HEK293 (cell line): ENCODE results near the gene POU3F4.

Experiments
- CTCF ChIA-PET: fragments of 350-600 bp; formaldehyde crosslinking; extraction: SDS; loops from one replicate; lab custom pipeline; 2021; ENCODE audit warnings: antibody characterized with exemption; lab: Yijun Ruan, JAX
- POLR2A ChIA-PET: fragments of 300-600 bp; formaldehyde crosslinking; extraction: SDS; loops from one replicate; lab custom pipeline; 2020; ENCODE audit warnings: antibody characterized with exemption, inconsistent platforms; lab: Yijun Ruan, JAX
- H3K27ac ChIP-seq: fragments of 200-500 bp; sonication (Bioruptor generic); 2 replicates; pipeline ENCODE4 v1.5.1; 2014; ENCODE audit warnings: low read depth, low read length, control low read depth, inconsistent platforms; ENCODE audit errors: extremely low read depth
- H3K36me3 ChIP-seq, 2 experiments: fragments of 200-500 bp in 1 of 2; sonication (Bioruptor generic) in 1 of 2; 1 replicate in 1 of 2; 2 replicates in 1 of 2; pipeline ENCODE4 v1.5.1; 2014 to 2017; ENCODE audit warnings: inconsistent platforms in 2 of 2, low read length in 2 of 2; ENCODE audit not compliant: control insufficient read depth in 2 of 2, insufficient read depth in 1 of 2
- H3K4me1 ChIP-seq: fragments of 200-500 bp; sonication (Bioruptor generic); 2 replicates; pipeline ENCODE4 v1.5.1; 2014; ENCODE audit warnings: mild to moderate bottlenecking, low read length, inconsistent platforms; ENCODE audit not compliant: control insufficient read depth, insufficient read depth
- H3K4me3 ChIP-seq: 2 replicates; pipeline ENCODE4 v1.5.1; 2011; ENCODE audit warnings: low read depth, mild to moderate bottlenecking, control low read depth, low read length, moderate library complexity
- H3K9me3 ChIP-seq: fragments of 200-500 bp; sonication (Bioruptor generic); 2 replicates; pipeline ENCODE4 v1.5.1; 2014; ENCODE audit warnings: low read depth, low read length, inconsistent platforms; ENCODE audit not compliant: control insufficient read depth, insufficient read depth
- BCL11B ChIP-seq: fragments of 450-650 bp; formaldehyde crosslinking; IDR thresholded peaks from 2 replicates; pipeline ENCODE4 v1.5.1; 2016; ENCODE audit warnings: low read depth, missing biosample characterization, missing genetic modification characterization
- GLIS1 ChIP-seq: fragments of 450-650 bp; formaldehyde crosslinking; IDR thresholded peaks from 2 replicates; pipeline ENCODE4 v1.5.1; 2016; ENCODE audit warnings: missing biosample characterization, missing genetic modification characterization
- MZF1 ChIP-seq: fragments of 450-650 bp; formaldehyde crosslinking; IDR thresholded peaks from 2 replicates; pipeline ENCODE4 v1.5.1; 2017; ENCODE audit warnings: missing biosample characterization, missing genetic modification characterization, borderline replicate concordance
- RBAK ChIP-seq: fragments of 450-650 bp; formaldehyde crosslinking; IDR thresholded peaks from 2 replicates; pipeline ENCODE4 v1.5.1; 2016; ENCODE audit warnings: missing biosample characterization, missing genetic modification characterization
- YY1 ChIP-seq: fragments of 450-650 bp; formaldehyde crosslinking; IDR thresholded peaks from 2 replicates; pipeline ENCODE4 v1.5.1; 2018; ENCODE audit warnings: missing biosample characterization, missing genetic modification characterization
- ZEB2 ChIP-seq: fragments of 450-650 bp; formaldehyde crosslinking; IDR thresholded peaks from 2 replicates; pipeline ENCODE4 v1.5.1; 2016; ENCODE audit warnings: missing biosample characterization, missing genetic modification characterization
- ZFP3 ChIP-seq: fragments of 450-650 bp; formaldehyde crosslinking; IDR thresholded peaks from 2 replicates; pipeline ENCODE4 v1.5.1; 2016; ENCODE audit warnings: low read depth, missing biosample characterization, missing genetic modification characterization
- ZNF121 ChIP-seq: fragments of 450-650 bp; formaldehyde crosslinking; IDR thresholded peaks from 2 replicates; pipeline ENCODE4 v1.5.1; 2016; ENCODE audit warnings: missing biosample characterization, missing genetic modification characterization
- ZNF140 ChIP-seq: fragments of 450-650 bp; formaldehyde crosslinking; IDR thresholded peaks from 2 replicates; pipeline ENCODE4 v1.5.1; 2016; ENCODE audit warnings: missing biosample characterization, missing genetic modification characterization
- ZNF19 ChIP-seq: fragments of 450-650 bp; formaldehyde crosslinking; IDR thresholded peaks from 2 replicates; pipeline ENCODE4; 2016; ENCODE audit warnings: missing biosample characterization, missing genetic modification characterization, low read depth
- ZNF202 ChIP-seq: fragments of 450-650 bp; formaldehyde crosslinking; IDR thresholded peaks from 2 replicates; pipeline ENCODE4 v1.5.1; 2016; ENCODE audit warnings: missing biosample characterization, missing genetic modification characterization, borderline replicate concordance
- ZNF248 ChIP-seq: fragments of 450-650 bp; formaldehyde crosslinking; IDR thresholded peaks from 2 replicates; pipeline ENCODE4 v1.5.1; 2017; ENCODE audit warnings: missing biosample characterization, missing genetic modification characterization
- ZNF292 ChIP-seq: fragments of 450-650 bp; formaldehyde crosslinking; IDR thresholded peaks from 2 replicates; pipeline ENCODE4 v1.5.1; 2016; ENCODE audit warnings: low read depth, missing biosample characterization, missing genetic modification characterization, borderline replicate concordance
- ZNF311 ChIP-seq: fragments of 450-650 bp; formaldehyde crosslinking; IDR thresholded peaks from 2 replicates; pipeline ENCODE4 v1.5.1; 2017; ENCODE audit warnings: missing biosample characterization, missing genetic modification characterization, borderline replicate concordance
- ZNF350 ChIP-seq: fragments of 450-650 bp; formaldehyde crosslinking; IDR thresholded peaks from 2 replicates; pipeline ENCODE4 v1.5.0; 2017; ENCODE audit warnings: missing biosample characterization, mild to moderate bottlenecking, missing genetic modification characterization
- ZNF391 ChIP-seq: fragments of 450-650 bp; formaldehyde crosslinking; IDR thresholded peaks from 2 replicates; pipeline ENCODE4 v1.5.1; 2016; ENCODE audit warnings: low read depth, missing biosample characterization, missing genetic modification characterization, borderline replicate concordance
- ZNF398 ChIP-seq: fragments of 450-650 bp; formaldehyde crosslinking; IDR thresholded peaks from 2 replicates; pipeline ENCODE4 v1.5.1; 2017; ENCODE audit warnings: missing biosample characterization, missing genetic modification characterization
- ZNF544 ChIP-seq: fragments of 450-650 bp; formaldehyde crosslinking; IDR thresholded peaks from 2 replicates; pipeline ENCODE4 v1.5.0; 2017; ENCODE audit warnings: missing biosample characterization, missing genetic modification characterization
- ZNF548 ChIP-seq: fragments of 450-650 bp; formaldehyde crosslinking; IDR thresholded peaks from 2 replicates; pipeline ENCODE4 v1.5.1; 2016; ENCODE audit warnings: missing biosample characterization, missing genetic modification characterization
- ZNF585B ChIP-seq: fragments of 450-650 bp; formaldehyde crosslinking; IDR thresholded peaks from 2 replicates; pipeline ENCODE4 v1.5.1; 2016; ENCODE audit warnings: missing biosample characterization, missing genetic modification characterization
- ZNF624 ChIP-seq: fragments of 450-650 bp; formaldehyde crosslinking; IDR thresholded peaks from 2 replicates; pipeline ENCODE4 v1.5.1; 2017; ENCODE audit warnings: missing biosample characterization, missing genetic modification characterization
- ZNF677 ChIP-seq: fragments of 450-650 bp; IDR thresholded peaks from 2 replicates; pipeline ENCODE4 v1.5.0; 2018; ENCODE audit warnings: missing biosample characterization, mild to moderate bottlenecking, missing genetic modification characterization, moderate library complexity
- ZNF747 ChIP-seq: fragments of 450-650 bp; formaldehyde crosslinking; IDR thresholded peaks from 2 replicates; pipeline ENCODE4 v1.5.1; 2016; ENCODE audit warnings: missing biosample characterization, missing genetic modification characterization
- ZNF776 ChIP-seq: fragments of 450-650 bp; formaldehyde crosslinking; IDR thresholded peaks from 2 replicates; pipeline ENCODE4 v1.5.0; 2017; ENCODE audit warnings: missing biosample characterization, missing genetic modification characterization, borderline replicate concordance
- ZNF777 ChIP-seq: fragments of 450-650 bp; formaldehyde crosslinking; IDR thresholded peaks from 2 replicates; pipeline ENCODE4 v1.5.1; 2017; ENCODE audit warnings: missing biosample characterization, missing genetic modification characterization, borderline replicate concordance

The POU3F4 gene

GRCh38 chrX:83501530-83501929, 6.6 kb upstream of the POU3F4 start:
- Histone ChIP-seq H3K9me3 (no peaks in the 10 kb centered on the region; the same call in 1 of the 2 replicates), H3K4me3 (no peak overlapping the region), H3K36me3 (no peaks in the 10 kb centered on the region), H3K27ac (no peak overlapping the region), H3K4me1 (no peaks in the 10 kb centered on the region)
- CTCF ChIA-PET = interaction anchor here (0.5 to 0.6 kb wide), 2 partner anchors 157 to 1327 kb away, joined by 3 read pairs; no protein-coding TSS in a partner anchor
- POLR2A ChIA-PET = no interaction called here
- no peak for TF ChIP-seq ZNF544
- TF ChIP-seq ZNF292 (tag by site-specific recombination) = no peak
- TF ChIP-seq ZNF777 = no peak
- no peak for TF ChIP-seq ZFP3 (tag by site-specific recombination)
- no peak for TF ChIP-seq ZNF19
- no peak for TF ChIP-seq MZF1 (tag by site-specific recombination)
- TF ChIP-seq ZEB2 (tag by site-specific recombination) = no peak
- no peak for TF ChIP-seq ZNF585B (tag by site-specific recombination)
- TF ChIP-seq ZNF398 (tag by site-specific recombination) = no peak
- no peak for TF ChIP-seq RBAK

- Histone ChIP-seq H3K4me1 (no peaks in the 10 kb centered on the region), H3K27ac (no peak overlapping the region), H3K9me3 (peaks cover 5% of the 10 kb centered on the region), H3K36me3 (no peaks in the 10 kb centered on the region)
- CTCF ChIA-PET = interaction anchor here (0.7 kb wide), 1 partner anchor 391 kb away, joined by 3 read pairs; no protein-coding TSS in a partner anchor
- no peak for TF ChIP-seq ZNF747 (tag by site-specific recombination)
- no peak for TF ChIP-seq ZNF248
- no peak for TF ChIP-seq ZNF202 (tag by site-specific recombination)
- TF ChIP-seq ZNF311 (tag by site-specific recombination) = no peak
- no peak for TF ChIP-seq ZNF121 (tag by site-specific recombination)
- TF ChIP-seq, all 188 proteins: peak for 0
- POLR2A ChIA-PET = no interaction called here
- H3K4me3 ChIP-seq = no peak overlapping the region
Measured at GRCh38 chrX:83504721-83505479, 3.2 kb upstream of the POU3F4 start.

GRCh38 chrX:83508526-83509253, 600 bp downstream of the POU3F4 start:
- H3K36me3 ChIP-seq = no peaks in the 10 kb centered on the region
- POLR2A ChIA-PET = no interaction called here
- CTCF ChIA-PET = no interaction called here
- no peak overlapping the region for H3K4me3 ChIP-seq
- no peaks in the 10 kb centered on the region for H3K4me1 ChIP-seq
- H3K9me3 ChIP-seq = peaks cover 5% of the 10 kb centered on the region
- H3K27ac ChIP-seq = no peak overlapping the region
- TF ChIP-seq ZNF624 (tag by site-specific recombination) (no peak), YY1 (tag by site-specific recombination) (no peak), ZNF140 (tag by site-specific recombination) (no peak), ZNF776 (no peak), ZNF391 (tag by site-specific recombination) (no peak), BCL11B (tag by site-specific recombination) (no peak), ZNF202 (tag by site-specific recombination) (no peak), GLIS1 (tag by site-specific recombination) (no peak), MZF1 (tag by site-specific recombination) (no peak), ZNF350 (tag by site-specific recombination) (no peak), ZNF548 (tag by site-specific recombination) (no peak), ZNF677 (tag by site-specific recombination) (no peak)
